Measurements from ENCODE around the gene SH2B2.

SH2B2 gene

DNA sequence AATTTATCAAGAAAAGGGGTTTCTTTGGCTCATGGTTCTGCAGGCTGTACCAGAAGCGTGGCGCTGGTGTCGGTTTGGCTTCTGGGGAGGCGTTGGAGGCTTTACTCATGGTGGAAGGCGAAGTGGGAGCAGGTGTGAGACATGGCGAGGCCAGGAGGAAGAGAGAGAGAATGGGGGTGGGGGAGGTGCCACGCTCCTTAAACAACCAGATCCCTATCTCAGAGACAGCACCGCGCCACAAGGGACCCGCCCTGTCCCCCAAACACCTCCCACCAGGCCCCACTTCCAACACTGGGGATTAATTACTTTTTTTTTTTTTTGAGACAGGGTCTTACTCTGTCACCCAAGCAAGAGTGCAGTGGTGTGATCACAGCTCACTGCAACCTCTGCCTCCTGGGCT lies 18.0 kb upstream of the SH2B2 start:
- no peak for DNase-seq

GRCh38 chr7:102270178-102270887 lies 16.3 kb upstream of the SH2B2 start:
- DNase-seq = no peak

GRCh38 chr7:102271158-102271798 lies 15.4 kb upstream of the SH2B2 start:
- no peak for DNase-seq

DNA sequence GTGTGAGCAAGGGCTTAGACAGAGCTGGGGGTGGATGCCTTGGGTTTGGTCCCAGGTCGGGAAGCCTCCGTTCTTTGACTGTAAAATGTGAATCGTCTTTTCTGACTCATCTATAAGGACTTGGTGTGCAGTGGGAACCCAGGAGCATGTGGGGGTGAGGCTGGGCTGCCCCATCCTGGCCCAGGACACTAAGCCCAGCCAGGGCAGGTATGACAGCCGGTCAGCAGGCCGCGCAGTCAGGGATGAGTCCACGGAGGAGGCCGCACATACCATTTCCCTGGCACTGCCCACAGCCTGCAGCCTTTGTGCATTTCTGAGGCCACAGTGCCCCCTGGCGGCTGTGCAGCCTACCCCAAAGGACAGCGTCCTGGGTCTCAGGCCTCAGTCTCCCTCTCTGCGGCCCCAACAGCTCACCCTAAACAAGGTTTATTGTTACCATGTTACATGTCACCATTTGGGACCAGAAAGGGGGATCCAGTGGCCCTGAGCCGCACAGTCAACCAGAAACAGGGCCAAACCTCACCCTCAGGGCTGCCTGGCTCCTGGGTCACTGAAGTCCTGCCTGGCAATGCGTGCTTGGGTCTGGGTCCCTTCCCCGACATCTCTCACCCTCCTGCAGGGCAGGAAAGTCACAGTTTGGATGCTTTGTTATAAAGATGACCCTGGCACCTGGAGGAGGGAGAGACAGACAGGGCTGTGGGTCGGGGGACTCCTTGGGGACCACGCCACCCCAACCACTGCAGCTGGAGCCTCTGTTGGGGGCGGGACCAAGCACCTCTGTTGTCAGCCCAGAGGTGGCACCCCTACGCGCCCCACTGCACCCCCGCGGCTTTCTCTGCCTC lies 14.4 kb upstream of the SH2B2 start:
- peak; percentile 48 to 77 (median 64) for DNase-seq

DNA sequence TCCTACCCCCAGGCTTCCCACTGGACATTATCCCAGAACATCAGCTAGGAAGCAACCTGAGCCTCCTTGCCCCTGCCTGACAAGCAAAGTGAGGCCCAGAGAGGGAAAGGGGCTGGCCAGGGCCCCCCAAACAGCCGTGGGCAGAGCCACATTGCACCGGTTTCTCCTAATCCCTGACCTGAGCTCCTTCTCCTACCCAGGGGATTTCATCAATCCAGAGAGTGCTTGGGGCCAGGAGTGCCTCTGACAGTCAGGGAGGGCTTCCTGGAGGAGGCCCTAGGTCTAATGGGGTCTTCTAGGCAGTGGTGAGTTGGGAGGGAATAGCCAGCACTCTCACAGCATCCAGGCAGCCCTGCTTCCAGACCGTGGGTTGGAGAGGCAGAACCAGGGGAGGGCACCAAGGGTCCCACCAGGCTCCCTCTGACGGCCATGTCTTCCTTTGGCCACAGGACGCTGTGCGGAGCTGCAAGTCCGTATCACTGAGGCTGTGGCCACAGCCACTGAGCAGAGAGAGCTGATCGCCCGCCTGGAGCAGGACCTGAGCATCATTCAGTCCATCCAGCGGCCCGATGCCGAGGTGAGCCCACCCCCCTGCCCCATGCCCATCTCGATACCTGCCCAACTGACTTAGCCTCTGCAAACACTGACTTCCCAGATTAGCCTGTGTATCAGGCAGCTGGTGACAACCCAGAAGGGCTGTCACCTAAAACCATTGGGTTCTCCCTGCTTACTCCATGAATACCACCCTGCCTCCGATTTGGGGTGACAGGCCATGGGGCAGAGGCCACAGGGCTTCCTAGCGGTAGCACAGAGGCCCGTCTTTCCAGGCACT lies 13.5 kb upstream of the SH2B2 start:
- no peak for DNase-seq

DNA sequence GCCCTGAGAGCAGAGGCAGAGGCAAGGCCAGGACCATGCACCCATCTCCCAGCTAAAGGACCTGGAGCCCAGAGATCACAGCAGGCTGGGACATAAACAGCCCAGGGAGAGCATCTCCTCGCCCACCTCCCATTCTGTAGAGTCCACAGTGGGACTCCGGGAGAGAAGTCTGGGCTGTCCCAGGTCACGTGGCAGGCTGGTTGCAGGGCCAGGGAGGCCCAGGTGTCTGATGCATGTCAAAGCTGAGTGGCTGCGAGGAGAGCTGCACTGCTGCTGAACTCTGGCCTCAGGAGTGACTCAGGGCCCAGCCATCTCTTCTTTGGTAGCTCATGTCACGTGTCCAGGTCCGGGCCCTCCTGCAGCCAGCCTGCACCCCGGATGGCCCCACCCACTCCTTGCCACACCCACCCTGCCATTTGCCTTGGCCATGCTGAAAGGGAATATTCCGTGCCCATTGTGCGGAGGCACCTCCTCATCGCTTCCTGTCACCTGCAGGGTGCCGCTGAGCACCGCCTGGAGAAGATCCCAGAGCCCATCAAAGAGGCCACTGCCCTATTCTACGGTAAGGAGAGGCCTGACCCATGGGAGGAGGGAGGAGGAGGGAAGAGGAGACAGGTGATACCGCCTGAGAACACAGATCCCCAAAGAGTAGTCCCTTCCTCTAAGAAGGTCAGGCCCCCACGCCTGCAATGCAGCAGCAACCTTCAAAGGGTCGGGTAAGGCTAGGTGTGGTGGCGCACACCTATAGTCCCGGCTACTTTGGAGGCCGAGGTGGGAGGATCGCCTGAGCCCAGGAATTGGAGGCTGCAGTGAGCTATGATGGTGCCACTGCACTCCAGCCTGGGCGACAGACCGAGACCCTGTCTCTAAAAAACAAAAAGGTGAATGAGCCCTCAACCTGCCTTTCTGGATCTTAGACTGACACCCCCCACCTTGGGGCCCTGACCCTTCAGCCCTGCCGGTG lies 12.6 kb upstream of the SH2B2 start:
- DNase-seq = no peak

- no peak for DNase-seq
Observed at GRCh38 chr7:102275123-102275703, 11.5 kb upstream of the SH2B2 start.

DNA sequence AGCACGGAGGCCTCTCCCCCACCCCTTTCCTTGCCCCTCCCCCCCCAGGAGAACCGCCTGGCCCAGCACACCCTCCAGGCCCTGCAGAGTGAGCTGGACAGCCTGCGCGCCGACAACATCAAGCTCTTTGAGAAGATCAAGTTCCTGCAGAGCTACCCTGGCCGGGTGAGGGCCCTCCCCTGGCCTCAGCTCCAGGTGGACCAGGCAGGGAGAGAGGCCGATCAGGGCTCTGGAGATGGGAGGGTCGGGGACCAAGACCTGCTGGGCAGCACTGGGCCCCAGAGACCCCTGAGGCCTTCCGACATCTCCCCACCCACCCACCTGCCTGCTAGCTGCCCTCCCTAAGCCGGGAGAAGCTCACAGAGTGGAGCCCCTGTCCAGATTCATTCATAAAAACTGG lies 8.8 kb upstream of the SH2B2 start:
- no peak for DNase-seq

- peak in 4 of 5 donors; percentile 42 to 46 (median 44) for DNase-seq
Observed at GRCh38 chr7:102279537-102280400, 6.9 kb upstream of the SH2B2 start.

- no peak for DNase-seq
Observed at GRCh38 chr7:102280521-102280920, 6.1 kb upstream of the SH2B2 start.

GRCh38 chr7:102281785-102282184 lies 4.9 kb upstream of the SH2B2 start:
- no peak for DNase-seq

DNA sequence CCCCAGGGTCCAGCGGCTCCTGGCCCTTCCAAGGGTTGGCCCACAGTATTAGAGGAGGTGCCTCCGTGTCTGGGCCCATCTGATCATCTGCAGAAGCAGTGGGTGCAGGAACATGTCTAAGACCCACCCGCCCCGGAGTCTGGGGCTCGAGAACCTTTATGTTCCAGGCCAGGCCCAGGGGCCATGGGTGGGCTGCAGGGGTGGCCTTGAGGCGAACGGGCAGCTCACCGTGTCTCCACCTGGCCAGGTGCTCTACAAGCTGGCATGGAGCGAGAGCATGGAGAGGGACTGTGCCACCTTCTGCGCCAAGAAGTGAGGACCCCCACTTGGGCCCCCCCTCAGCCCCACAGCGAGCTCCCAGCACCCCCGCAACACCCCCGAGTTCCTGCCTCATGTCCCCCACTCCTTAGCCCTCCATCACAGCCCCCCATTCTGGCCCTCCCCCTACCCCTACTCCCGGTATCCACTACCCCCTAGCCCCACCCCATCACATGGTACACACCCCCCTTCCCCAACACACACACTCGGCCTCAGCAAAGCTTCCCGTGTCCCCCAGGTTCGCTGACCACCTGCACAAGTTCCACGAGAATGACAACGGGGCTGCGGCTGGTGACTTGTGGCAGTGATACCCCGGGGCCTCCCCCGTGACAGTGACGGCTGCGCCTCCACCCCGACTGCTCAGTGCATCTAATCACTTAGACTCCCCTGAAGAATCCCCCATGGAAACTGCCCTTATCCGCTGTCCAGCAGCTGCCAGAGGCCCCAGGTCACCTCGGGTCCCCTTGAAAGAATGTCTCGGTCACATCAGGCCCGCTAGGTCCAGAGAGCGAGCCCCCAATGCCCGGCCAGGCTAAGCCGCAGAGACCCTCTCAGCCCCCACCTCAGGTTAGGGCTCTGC lies 4.0 kb upstream of the SH2B2 start:
- DNase-seq = no peak

DNA sequence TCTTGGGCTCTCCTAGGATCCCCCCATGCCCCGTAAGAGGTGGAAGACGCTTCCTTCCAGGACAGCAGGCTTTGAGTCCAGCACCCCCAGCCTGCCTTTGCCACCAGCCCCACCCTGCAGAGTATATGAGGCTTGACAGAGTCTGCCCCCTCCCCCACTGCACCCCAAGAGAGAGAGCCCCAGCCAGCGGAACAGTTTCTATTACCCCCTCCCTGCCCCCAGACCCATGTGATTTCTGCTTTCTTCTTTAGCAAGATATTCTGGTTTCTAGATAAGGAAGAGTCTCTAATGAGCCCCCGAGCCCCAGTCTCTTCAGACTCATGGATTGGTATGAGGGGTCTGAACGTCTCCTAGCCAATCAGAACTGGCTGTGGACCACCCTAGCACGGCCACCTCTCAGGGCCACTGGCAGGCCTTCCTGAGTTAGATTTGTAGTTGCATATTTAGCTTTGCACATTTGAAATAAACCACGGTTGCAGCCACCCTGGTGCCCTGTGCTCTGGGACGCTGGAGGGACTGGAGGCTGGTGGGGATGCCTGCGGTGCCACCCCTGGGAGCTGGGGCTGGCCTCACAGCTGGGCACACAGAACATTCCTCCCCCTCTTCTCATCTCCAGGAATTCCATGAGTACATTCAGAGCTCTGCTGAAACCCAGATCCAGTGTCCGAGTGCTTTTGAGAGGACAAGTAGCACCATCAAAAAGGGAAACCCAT lies 3.0 kb upstream of the SH2B2 start:
- no peak for DNase-seq

DNA sequence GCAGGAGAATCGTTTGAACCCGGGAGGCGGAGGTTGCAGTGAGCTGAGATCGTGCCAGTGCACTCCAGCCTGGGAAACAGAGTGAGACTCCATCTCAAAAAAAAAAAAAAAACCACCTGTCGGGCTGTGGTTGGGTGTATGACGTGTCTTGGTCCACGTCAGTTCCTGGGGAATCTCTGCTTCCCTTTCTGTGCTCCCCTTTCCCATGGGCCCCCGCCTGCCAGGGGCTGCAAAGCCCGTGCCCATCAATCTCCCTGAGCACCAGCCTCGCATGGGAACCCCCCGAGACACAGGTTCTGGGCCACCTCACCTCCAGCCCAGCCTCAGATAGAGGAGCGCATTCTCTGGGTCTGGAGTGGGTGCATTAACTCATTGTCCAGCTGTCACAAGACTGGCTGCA lies 2.3 kb upstream of the SH2B2 start:
- DNase-seq = no peak

GRCh38 chr7:102284891-102285539 lies 1.7 kb upstream of the SH2B2 start:
- DNase-seq = no peak

DNA sequence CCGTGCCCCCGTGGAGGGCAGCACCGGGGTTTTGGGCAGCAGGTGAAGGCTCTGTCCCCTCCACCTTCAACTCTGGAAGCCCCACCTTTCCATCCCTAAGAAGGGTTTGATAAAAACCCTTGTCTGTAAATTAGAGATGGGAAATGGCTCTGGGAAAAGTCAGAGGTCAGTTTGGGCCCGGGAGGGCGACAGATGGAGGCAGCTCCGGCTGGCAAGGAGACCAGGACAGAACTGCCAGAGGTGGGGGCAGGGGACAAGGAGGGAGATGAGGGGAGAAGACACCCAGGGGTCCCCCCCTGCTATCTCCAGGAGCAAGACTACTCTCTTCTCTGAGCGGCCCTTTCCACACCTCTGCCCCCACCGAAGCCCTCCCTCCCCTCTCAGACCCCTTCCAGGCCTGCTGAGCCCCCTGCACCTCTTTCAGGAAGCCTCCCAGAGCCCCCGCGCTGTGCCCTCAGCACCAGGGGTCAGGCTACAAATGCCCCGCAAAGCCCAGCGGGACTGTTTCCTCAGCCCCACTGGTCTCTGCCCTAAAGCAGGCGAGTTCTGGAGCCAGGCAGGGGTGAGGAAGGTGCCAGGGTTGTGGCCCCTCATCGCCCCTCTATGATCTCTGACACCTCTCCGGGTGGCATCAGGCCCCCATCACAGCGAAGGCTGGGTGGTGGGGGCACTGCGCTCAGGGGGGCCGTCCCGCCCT lies 980 bp upstream of the SH2B2 start:
- no peak for DNase-seq

Data from T-helper 1 cell (primary cell).